Lower lobe of right lung (tissue), 2 donors: Measurements from ENCODE around the gene ART5. TPM values are rescaled to one million over a fixed set of nuclear protein-coding genes. Genes with fewer than 3 reads are reported as not detected.

Experiments used
- ATAC-seq, 2 donors: fragments of 200-7000 bp; cut with Tn5 transposase; one replicate each; pipeline ENCODE4 v1.9.1; 2020 to 2022; ENCODE audit warnings: mild to moderate bottlenecking in 2 of 2, moderate library complexity in 2 of 2
- DNase-seq: peaks from one replicate; pipeline ENCODE4 v3.0.0-alpha.2; 2020
- H3K27ac ChIP-seq: fragments of 200-600 bp; one replicate; pipeline ENCODE4 v1.8.0; 2022
- H3K27me3 ChIP-seq: fragments of 200-600 bp; one replicate; pipeline ENCODE4 v1.8.0; 2022; ENCODE audit warnings: low read depth
- H3K36me3 ChIP-seq: fragments of 200-600 bp; one replicate; pipeline ENCODE4 v1.8.0; 2022; ENCODE audit warnings: mild to moderate bottlenecking
- H3K4me1 ChIP-seq: fragments of 200-600 bp; one replicate; pipeline ENCODE4 v1.8.0; 2022
- H3K4me3 ChIP-seq: fragments of 200-600 bp; one replicate; pipeline ENCODE4 v1.8.0; 2022; ENCODE audit warnings: mild to moderate bottlenecking
- H3K9me3 ChIP-seq: fragments of 200-600 bp; one replicate; pipeline ENCODE4 v1.8.0; 2022
- CTCF ChIP-seq: fragments of 200-600 bp; IDR thresholded peaks from one replicate; pipeline ENCODE4 v1.8.0; 2022; ENCODE audit warnings: antibody characterized with exemption, mild to moderate bottlenecking
- intact Hi-C: fragments of 100-400 bp; cut with DNase I; formaldehyde crosslinking; loops from one replicate; pipeline ENCODE4 v1.11.0; 2022
- total RNA-seq: library from RNA; stranded (reverse); fragmentation: NEBNext Ultra II Directional; extraction: Animal tissue kit (Norgen Biotek cat#: 25700); gene quantifications from one replicate; pipeline ENCODE4 v1.2.1, GENCODE V29; 2021
- donor health status: DM: no; HTN: yes; CAD: no; lungs with severe emphysema.

ART5 gene
- total RNA-seq, 1 donor from 2014 or later = 2.2 TPM

GRCh38 chr11:3683039-3683438, 41.2 kb upstream of the ART5 start:
- Histone ChIP-seq H3K27ac (no peak overlapping the region), H3K36me3 (peaks cover 100% of the 10 kb centered on the region), H3K4me1 (peaks cover 11% of the 10 kb centered on the region), H3K4me3 (no peak overlapping the region), H3K9me3 (no peaks in the 10 kb centered on the region), H3K27me3 (no peaks in the 10 kb centered on the region)
- intact Hi-C loops = no loop called here
- ATAC-seq = no peak
- no peak for DNase-seq
- no peak for TF ChIP-seq CTCF

- Histone ChIP-seq H3K27ac (no peak overlapping the region), H3K27me3 (no peaks in the 10 kb centered on the region), H3K9me3 (no peaks in the 10 kb centered on the region), H3K4me3 (no peak overlapping the region), H3K4me1 (no peaks in the 10 kb centered on the region), H3K36me3 (peaks cover 100% of the 10 kb centered on the region)
- no peak for ATAC-seq
- intact Hi-C loops = no loop called here
- no peak for DNase-seq
- TF ChIP-seq CTCF = no peak
Observed at GRCh38 chr11:3679077-3679476, 37.3 kb upstream of the ART5 start.

- intact Hi-C loops = no loop called here
- no peaks in the 10 kb centered on the region for H3K27me3 ChIP-seq
- peaks cover 100% of the 10 kb centered on the region for H3K36me3 ChIP-seq
- no peak for TF ChIP-seq CTCF
- H3K9me3 ChIP-seq = no peaks in the 10 kb centered on the region
- H3K4me1 ChIP-seq = no peaks in the 10 kb centered on the region
- no peak overlapping the region for H3K27ac ChIP-seq
- DNase-seq (no peak), ATAC-seq (no peak)
- H3K4me3 ChIP-seq = no peak overlapping the region
Observed at GRCh38 chr11:3675971-3676370, 34.2 kb upstream of the ART5 start.

- no peak overlapping the region for H3K27ac ChIP-seq
- no peak for TF ChIP-seq CTCF
- no peak for ATAC-seq
Observed at GRCh38 chr11:3674189-3674588, 32.4 kb upstream of the ART5 start.

GRCh38 chr11:3671334-3672254, 29.8 kb upstream of the ART5 start, which contains the start of gene CHRNA10:
Gene CHRNA10 (minus strand): TSS chr11:3671384. CDS start chr11:3671312, 72 bp downstream.
- no peaks in the 10 kb centered on the region for H3K27me3 ChIP-seq
- no peak within 1 kb of the TSS for H3K27ac ChIP-seq
- H3K4me1 ChIP-seq = no peaks in the 10 kb centered on the region
- DNase-seq (no peak), ATAC-seq (no peak)
- H3K36me3 ChIP-seq = peaks cover 90% of the 10 kb centered on the region
- intact Hi-C loops = no loop called here
- no peaks in the 10 kb centered on the region for H3K9me3 ChIP-seq
- no peak for TF ChIP-seq CTCF
- no peak within 1 kb of the TSS for H3K4me3 ChIP-seq

More at GRCh38 chr11:3674189-3674588, 32.4 kb upstream of the ART5 start:
- intact Hi-C loops = no loop called here
- DNase-seq = no peak
- Histone ChIP-seq H3K9me3 (no peaks in the 10 kb centered on the region), H3K4me1 (no peaks in the 10 kb centered on the region), H3K27me3 (no peaks in the 10 kb centered on the region), H3K4me3 (no peak overlapping the region), H3K36me3 (peaks cover 97% of the 10 kb centered on the region)
